MM.1S (cell line): Measurements from ENCODE around the gene PTCH2.

ENCODE experiments used
- DNase-seq: peaks from one replicate; pipeline ENCODE4 v3.0.0-alpha.2; 2015
- H2AFZ ChIP-seq: fragments of 300-600 bp; sonication (generic); 2 replicates; pipeline ENCODE4 v1.6.0; 2016; ENCODE audit warnings: antibody characterized with exemption, low read length
- H3F3A ChIP-seq: fragments of 300-600 bp; sonication (generic); 2 replicates; pipeline ENCODE4 v1.6.1; 2016; ENCODE audit warnings: mild to moderate bottlenecking, antibody characterized with exemption, low read length, moderate library complexity, mixed read lengths; ENCODE audit not compliant: insufficient read depth
- H3K27ac ChIP-seq: fragments of 300-600 bp; sonication (generic); 2 replicates; pipeline ENCODE4 v1.5.1; 2016; ENCODE audit warnings: mild to moderate bottlenecking, low read length
- H3K27me3 ChIP-seq: fragments of 300-600 bp; sonication (generic); replicated peaks from 2 replicates; pipeline ENCODE4 v1.6.0; 2016; ENCODE audit warnings: low read length; ENCODE audit not compliant: insufficient read depth
- H3K36me3 ChIP-seq: fragments of 300-600 bp; sonication (generic); replicated peaks from 2 replicates; pipeline ENCODE4 v1.6.1; 2016; ENCODE audit warnings: mild to moderate bottlenecking, low read length, mixed read lengths; ENCODE audit not compliant: insufficient read depth
- H3K4me1 ChIP-seq: fragments of 300-600 bp; sonication (generic); 2 replicates; pipeline ENCODE4 v1.6.1; 2016; ENCODE audit warnings: low read length, mixed read lengths
- H3K4me2 ChIP-seq: fragments of 300-600 bp; sonication (generic); 2 replicates; pipeline ENCODE4 v1.6.0; 2016; ENCODE audit warnings: low read depth, low read length
- H3K4me3 ChIP-seq: fragments of 300-600 bp; sonication (generic); 2 replicates; pipeline ENCODE4 v1.5.1; 2016; ENCODE audit warnings: low read length, mixed read lengths
- H3K79me2 ChIP-seq: fragments of 300-600 bp; sonication (generic); 2 replicates; pipeline ENCODE4 v1.6.1; 2016; ENCODE audit warnings: mixed run types, low read length, mixed read lengths
- H3K9ac ChIP-seq: fragments of 300-600 bp; sonication (generic); 2 replicates; pipeline ENCODE4 v1.6.1; 2016; ENCODE audit warnings: low read length, mixed read lengths
- H3K9me2 ChIP-seq: fragments of 300-600 bp; sonication (generic); replicated peaks from 2 replicates; pipeline ENCODE4 v1.6.1; 2016; ENCODE audit warnings: mild to moderate bottlenecking, low read length, mixed read lengths; ENCODE audit not compliant: insufficient read depth
- H3K9me3 ChIP-seq: fragments of 300-600 bp; sonication (generic); replicated peaks from 2 replicates; pipeline ENCODE4 v1.6.1; 2016; ENCODE audit warnings: mild to moderate bottlenecking, low read length, mixed read lengths; ENCODE audit not compliant: insufficient read depth
- H4K20me1 ChIP-seq: fragments of 300-600 bp; sonication (generic); 2 replicates; pipeline ENCODE4 v1.6.1; 2016; ENCODE audit warnings: mild to moderate bottlenecking, low read length, moderate library complexity, mixed read lengths; ENCODE audit not compliant: insufficient read depth
- EZH2 ChIP-seq: fragments of 300-600 bp; sonication (generic); optimal IDR thresholded peaks from 2 replicates; pipeline ENCODE3; 2017; ENCODE audit warnings: low read depth, mild to moderate bottlenecking, antibody characterized with exemption, low read length, mixed read lengths
- EZH2phosphoT487 ChIP-seq: fragments of 300-600 bp; sonication (generic); IDR thresholded peaks from 2 replicates; pipeline ENCODE4 v1.6.1; 2018; ENCODE audit warnings: antibody characterized with exemption, low read length
- TF ChIP-seq, protein P1 (sequence below): fragments of 300-600 bp; sonication (generic); IDR thresholded peaks from 2 replicates; pipeline ENCODE4 v1.5.1; 2016; ENCODE audit warnings: antibody characterized with exemption, low read length, mixed read lengths

Gene PTCH2

GRCh38 chr1:44808938-44809917 lies 33.8 kb downstream of the PTCH2 start:
- peak; percentile 69 for DNase-seq
- peak overlapping the region; percentile 54; the same call in 1 of the 2 replicates for H3K27ac ChIP-seq

DNA sequence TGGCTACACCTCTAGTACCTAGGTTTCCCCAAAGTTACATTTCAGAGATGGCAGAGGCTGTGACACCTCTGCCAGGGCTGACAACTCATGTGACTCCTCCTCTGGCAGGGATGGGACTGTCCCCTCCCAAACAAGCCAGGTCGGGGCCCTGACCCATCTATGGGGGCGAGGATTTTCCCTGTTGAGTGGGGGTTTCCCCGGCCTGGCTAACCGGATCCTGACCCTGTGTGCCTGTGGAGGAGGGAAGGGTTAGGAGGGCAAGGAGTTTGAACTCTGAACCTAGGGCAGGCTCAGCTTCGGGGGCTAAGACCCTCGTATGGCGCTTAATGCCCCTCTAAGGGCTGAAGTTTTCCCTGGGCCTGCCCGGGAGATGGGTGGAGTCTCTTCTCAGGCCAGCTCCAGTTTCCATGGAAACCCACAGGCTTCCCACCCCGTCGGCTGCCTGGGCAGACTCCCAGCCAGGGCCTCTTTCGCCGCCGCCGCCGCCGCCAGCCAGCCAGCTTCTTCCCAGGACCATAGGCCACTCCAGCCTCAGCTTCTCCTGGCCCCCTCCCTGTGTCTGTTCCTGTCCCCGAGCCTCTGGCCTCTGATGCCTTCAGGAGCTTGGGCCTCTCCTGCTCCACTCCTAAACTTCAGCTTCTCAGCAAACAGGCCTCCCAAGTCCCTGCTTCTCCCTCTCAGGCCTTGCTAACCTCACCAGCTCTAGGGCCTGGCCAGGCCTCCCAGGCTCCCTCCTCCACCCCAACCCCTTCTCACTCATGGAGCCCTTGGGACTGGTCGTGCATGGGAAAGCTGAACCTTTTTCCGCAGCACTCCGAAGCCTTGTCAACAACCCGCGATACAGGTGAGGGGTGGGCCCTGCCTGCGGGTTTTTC lies 34.8 kb downstream of the PTCH2 start, which contains the start of gene BTBD19:
Gene BTBD19, plus strand, starts transcription at position 461 of the 875 bp plus-strand sequence. Its CDS starts 298 bp downstream, at position 759.
- no peak for DNase-seq
- Histone ChIP-seq H3K4me2 (peak within 1 kb of the TSS; percentile 7; the same call in 1 of the 2 replicates), H2AFZ (peak within 1 kb of the TSS; percentile 52), H3K9ac (no peak within 1 kb of the TSS), H3K4me1 (peaks cover 19% of the 10 kb centered on the region), H3K9me3 (no peaks in the 10 kb centered on the region), H3K27ac (peak within 1 kb of the TSS; percentile 54; the same call in 1 of the 2 replicates), H4K20me1 (no peaks in the 10 kb centered on the region), H3F3A (peaks cover 11% of the 10 kb centered on the region; the same call in 1 of the 2 replicates), H3K79me2 (no peaks in the 10 kb centered on the region), H3K9me2 (no peaks in the 10 kb centered on the region), H3K4me3 (no peak within 1 kb of the TSS), H3K36me3 (no peaks in the 10 kb centered on the region), H3K27me3 (no peaks in the 10 kb centered on the region)
- no peak for TF ChIP-seq EZH2
- TF ChIP-seq, protein P1, sequence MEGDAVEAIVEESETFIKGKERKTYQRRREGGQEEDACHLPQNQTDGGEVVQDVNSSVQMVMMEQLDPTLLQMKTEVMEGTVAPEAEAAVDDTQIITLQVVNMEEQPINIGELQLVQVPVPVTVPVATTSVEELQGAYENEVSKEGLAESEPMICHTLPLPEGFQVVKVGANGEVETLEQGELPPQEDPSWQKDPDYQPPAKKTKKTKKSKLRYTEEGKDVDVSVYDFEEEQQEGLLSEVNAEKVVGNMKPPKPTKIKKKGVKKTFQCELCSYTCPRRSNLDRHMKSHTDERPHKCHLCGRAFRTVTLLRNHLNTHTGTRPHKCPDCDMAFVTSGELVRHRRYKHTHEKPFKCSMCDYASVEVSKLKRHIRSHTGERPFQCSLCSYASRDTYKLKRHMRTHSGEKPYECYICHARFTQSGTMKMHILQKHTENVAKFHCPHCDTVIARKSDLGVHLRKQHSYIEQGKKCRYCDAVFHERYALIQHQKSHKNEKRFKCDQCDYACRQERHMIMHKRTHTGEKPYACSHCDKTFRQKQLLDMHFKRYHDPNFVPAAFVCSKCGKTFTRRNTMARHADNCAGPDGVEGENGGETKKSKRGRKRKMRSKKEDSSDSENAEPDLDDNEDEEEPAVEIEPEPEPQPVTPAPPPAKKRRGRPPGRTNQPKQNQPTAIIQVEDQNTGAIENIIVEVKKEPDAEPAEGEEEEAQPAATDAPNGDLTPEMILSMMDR: no peak
- no peak for TF ChIP-seq EZH2phosphoT487

More at GRCh38 chr1:44808938-44809917, 33.8 kb downstream of the PTCH2 start:
- H3K9me3 ChIP-seq: no peaks in the 10 kb centered on the region
- H3K4me1 ChIP-seq: peaks cover 19% of the 10 kb centered on the region
- no peak for TF ChIP-seq EZH2
- TF ChIP-seq, protein P1: no peak
- TF ChIP-seq EZH2phosphoT487: no peak
- H4K20me1 ChIP-seq: no peaks in the 10 kb centered on the region
- H3F3A ChIP-seq: peaks cover 11% of the 10 kb centered on the region; the same call in 1 of the 2 replicates
- no peak overlapping the region for H3K4me3 ChIP-seq
- H3K27me3 ChIP-seq: no peaks in the 10 kb centered on the region
- H3K36me3 ChIP-seq: no peaks in the 10 kb centered on the region
- no peak overlapping the region for H3K9ac ChIP-seq
- no peaks in the 10 kb centered on the region for H3K79me2 ChIP-seq
- H3K9me2 ChIP-seq: no peaks in the 10 kb centered on the region
- peak overlapping the region; percentile 52 for H2AFZ ChIP-seq
- peak overlapping the region; percentile 7; the same call in 1 of the 2 replicates for H3K4me2 ChIP-seq

DNA sequence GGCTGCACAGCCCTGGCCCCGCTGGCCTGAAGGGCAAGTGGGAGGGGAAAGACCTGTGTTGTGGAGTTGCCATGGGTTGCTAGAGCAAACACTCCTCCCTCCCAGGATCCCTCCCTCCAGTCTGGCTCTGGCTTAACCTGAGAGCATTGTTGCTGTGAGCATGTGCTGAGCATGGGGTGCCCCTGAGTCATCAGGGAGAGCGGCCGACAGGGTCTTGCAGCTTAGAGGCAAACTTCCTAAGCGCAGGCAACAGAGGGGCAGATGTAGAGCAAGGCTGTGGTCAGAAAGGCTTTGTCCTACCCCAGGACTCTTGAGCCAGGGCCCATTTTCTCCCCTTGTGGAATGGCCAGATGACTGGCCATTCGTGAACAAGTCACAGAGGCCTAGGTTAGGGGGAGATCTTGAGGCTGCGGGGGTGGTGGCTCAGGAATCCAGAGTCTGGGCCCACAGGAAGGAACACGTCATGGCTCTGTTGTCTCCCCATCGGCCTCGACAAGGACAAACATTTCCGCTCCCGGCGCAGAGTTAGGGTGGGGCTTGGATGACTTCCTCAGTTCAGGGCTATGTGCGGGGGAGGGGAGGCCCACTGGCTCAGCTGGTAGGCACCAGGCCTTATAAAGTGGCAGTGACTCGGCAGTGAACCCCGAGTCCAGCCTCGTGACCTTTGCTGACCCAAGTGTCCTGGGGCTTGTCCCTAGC lies 35.5 kb downstream of the PTCH2 start:
- TF ChIP-seq, protein P1: no peak
- TF ChIP-seq EZH2phosphoT487: no peak
- no peak for TF ChIP-seq EZH2
- no peak for DNase-seq
- H3K9me3 ChIP-seq: no peaks in the 10 kb centered on the region
- H2AFZ ChIP-seq: no peak overlapping the region
- H3K4me2 ChIP-seq: no peak overlapping the region
- peaks cover 19% of the 10 kb centered on the region for H3K4me1 ChIP-seq
- H4K20me1 ChIP-seq: no peaks in the 10 kb centered on the region
- no peaks in the 10 kb centered on the region for H3K79me2 ChIP-seq
- H3K9me2 ChIP-seq: no peaks in the 10 kb centered on the region
- H3K9ac ChIP-seq: no peak overlapping the region
- no peaks in the 10 kb centered on the region for H3K27me3 ChIP-seq
- H3K4me3 ChIP-seq: no peak overlapping the region
- no peak overlapping the region for H3K27ac ChIP-seq
- no peaks in the 10 kb centered on the region for H3K36me3 ChIP-seq
- H3F3A ChIP-seq: peaks cover 11% of the 10 kb centered on the region; the same call in 1 of the 2 replicates
